ENCODE measurements around the gene EID2B. TPM values are rescaled to one million over a fixed set of nuclear protein-coding genes. Genes with fewer than 3 reads are reported as not detected.

Gene EID2B
- total and polyA plus RNA-seq, 9 donors, result 2.3 to 7.5 (median 6.2) TPM

DNA sequence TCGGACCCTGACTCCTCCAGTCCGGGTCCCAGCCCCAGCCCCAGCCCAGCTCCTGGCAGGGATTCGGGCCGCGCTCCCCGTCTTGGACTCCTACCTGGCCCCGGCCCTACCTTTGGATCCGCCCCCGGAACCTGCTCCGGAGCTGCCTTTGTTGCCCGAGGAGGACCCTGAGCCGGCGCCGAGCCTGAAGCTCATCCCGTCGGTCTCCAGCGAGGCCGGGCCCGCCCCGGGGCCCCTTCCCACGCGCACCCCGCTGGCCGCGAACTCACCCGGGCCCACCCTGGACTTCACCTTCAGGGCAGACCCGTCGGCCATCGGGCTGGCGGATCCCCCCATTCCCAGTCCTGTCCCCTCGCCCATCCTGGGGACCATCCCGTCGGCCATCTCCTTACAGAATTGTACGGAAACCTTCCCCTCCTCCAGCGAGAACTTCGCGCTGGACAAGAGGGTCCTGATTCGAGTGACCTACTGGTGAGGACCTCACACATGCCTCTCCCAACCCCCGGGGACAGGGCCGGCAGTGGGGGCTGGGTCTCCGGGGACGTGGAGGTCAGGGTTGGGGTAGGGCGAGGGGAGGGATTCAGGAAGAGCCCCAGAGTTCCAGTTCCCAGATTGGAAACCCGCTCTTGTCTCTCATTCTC, 17.0 kb downstream of the EID2B start:
- H3K36me3 ChIP-seq, result no peaks in the 10 kb centered on the region
- no peak overlapping the region for H3K27ac ChIP-seq
- H3K4me1 ChIP-seq (ENCODE audit: insufficient read depth), result peaks cover 5% of the 10 kb centered on the region
- no peaks in the 10 kb centered on the region for H3K27me3 ChIP-seq
- H3K9me3 ChIP-seq, result no peaks in the 10 kb centered on the region
- no peak for DNase-seq
- 1 to 3% (median 1%) methylated on average over 36 to 44 of the region's 44 CpGs for WGBS, 3 donors
- intact Hi-C loops (cut with DNase I), result no loop called here
- no peak for TF ChIP-seq CTCF (IDR thresholded peaks at IDR 0.05)
- TF ChIP-seq EP300 (IDR thresholded peaks at IDR 0.05), result no peak
- no peak for TF ChIP-seq POLR2A (IDR thresholded peaks at IDR 0.05)
- H3K4me3 ChIP-seq, result peak overlapping the region; percentile 12

- Histone ChIP-seq H3K27me3 (no peaks in the 10 kb centered on the region), H3K4me1 (ENCODE audit: insufficient read depth) (peaks cover 5% of the 10 kb centered on the region), H3K27ac (no peak within 1 kb of the TSS), H3K9me3 (no peaks in the 10 kb centered on the region), H3K36me3 (no peaks in the 10 kb centered on the region), H3K4me3 (peak within 1 kb of the TSS; percentile 12)
- WGBS, 3 donors, result 1% methylated on average over 38 to 56 of the region's 56 CpGs
- intact Hi-C loops (cut with DNase I), result no loop called here
- TF ChIP-seq POLR2A (IDR thresholded peaks at IDR 0.05), result no peak
- no peak for TF ChIP-seq EP300 (IDR thresholded peaks at IDR 0.05)
- TF ChIP-seq CTCF (IDR thresholded peaks at IDR 0.05), result no peak
- DNase-seq, result peak in 3 of 5 donors; percentile 20 to 47 (median 44)
Observed at GRCh38 chr19:39514840-39515550, 17.7 kb downstream of the EID2B start, which contains the start of gene SELENOV. Gene SELENOV (plus strand): TSS chr19:39515139. CDS start chr19:39515213, 74 bp downstream.

- H3K36me3 ChIP-seq, result no peaks in the 10 kb centered on the region
- 46 to 55% (median 49%) methylated on average over 2 of the region's 2 CpGs for WGBS, 3 donors
- H3K27ac ChIP-seq, result no peak overlapping the region
- DNase-seq, result no peak
- H3K27me3 ChIP-seq, result no peaks in the 10 kb centered on the region
- intact Hi-C loops (cut with DNase I), result no loop called here
- H3K9me3 ChIP-seq, result no peaks in the 10 kb centered on the region
- no peak for TF ChIP-seq POLR2A (IDR thresholded peaks at IDR 0.05)
- TF ChIP-seq CTCF (IDR thresholded peaks at IDR 0.05), result no peak
- no peak for TF ChIP-seq EP300 (IDR thresholded peaks at IDR 0.05)
- H3K4me1 ChIP-seq (ENCODE audit: insufficient read depth), result peaks cover 5% of the 10 kb centered on the region
- no peak overlapping the region for H3K4me3 ChIP-seq
Observed at GRCh38 chr19:39512988-39513387, 19.7 kb downstream of the EID2B start.

GRCh38 chr19:39509233-39509632, 23.4 kb downstream of the EID2B start:
- 75 to 78% (median 78%) methylated on average over 2 of the region's 2 CpGs for WGBS, 3 donors
- no peaks in the 10 kb centered on the region for H3K27me3 ChIP-seq
- DNase-seq, result no peak
- H3K27ac ChIP-seq, result no peak overlapping the region
- no peak overlapping the region for H3K4me3 ChIP-seq
- H3K36me3 ChIP-seq, result no peaks in the 10 kb centered on the region
- peaks cover 9% of the 10 kb centered on the region for H3K4me1 ChIP-seq (ENCODE audit: insufficient read depth)
- H3K9me3 ChIP-seq, result no peaks in the 10 kb centered on the region
- intact Hi-C loops (cut with DNase I), result no loop called here
- TF ChIP-seq POLR2A (IDR thresholded peaks at IDR 0.05), result no peak
- no peak for TF ChIP-seq EP300 (IDR thresholded peaks at IDR 0.05)

GRCh38 chr19:39508629-39509028, 24.0 kb downstream of the EID2B start:
- Histone ChIP-seq H3K4me3 (no peak overlapping the region), H3K9me3 (no peaks in the 10 kb centered on the region), H3K36me3 (no peaks in the 10 kb centered on the region), H3K27me3 (no peaks in the 10 kb centered on the region), H3K4me1 (ENCODE audit: insufficient read depth) (peaks cover 9% of the 10 kb centered on the region), H3K27ac (no peak overlapping the region)
- no peak for TF ChIP-seq EP300 (IDR thresholded peaks at IDR 0.05)
- TF ChIP-seq POLR2A (IDR thresholded peaks at IDR 0.05), result no peak
- TF ChIP-seq CTCF (IDR thresholded peaks at IDR 0.05), result no peak
- no peak for DNase-seq
- intact Hi-C loops (cut with DNase I), result no loop called here
- 89 to 92% (median 90%) methylated on average over 9 of the region's 9 CpGs for WGBS, 3 donors

Data from ovary (tissue), 9 donors.